Left kidney (tissue), 1 donor: Measurements from ENCODE around the gene NKAPD1. TPM values are rescaled to one million over a fixed set of nuclear protein-coding genes. Genes with fewer than 3 reads are reported as not detected.

Experiments used
- polyA plus RNA-seq: library from polyadenylated mRNA; unstranded; fragments of 120-200 nt; gene quantifications from one replicate; pipeline ENCODE4 v1.2.1, GENCODE V29; 2013; ENCODE audit not compliant: insufficient read length

The NKAPD1 gene
- polyA plus RNA-seq, 1 donor: 61.9 TPM

Other genes with a start within 250 kb of the NKAPD1 start
- 54.3 TPM for gene ALG9, start 202.7 kb upstream of the NKAPD1 start, polyA plus RNA-seq
- gene FDXACB1, start 195.1 kb upstream of the NKAPD1 start, polyA plus RNA-seq: 5.3 TPM
- gene CFAP68, start 194.8 kb upstream of the NKAPD1 start, polyA plus RNA-seq: 45.2 TPM
- gene CRYAB, start 162.5 kb upstream of the NKAPD1 start, polyA plus RNA-seq: 38.0 TPM
- gene HSPB2, start 161.6 kb upstream of the NKAPD1 start, polyA plus RNA-seq: 2.1 TPM
- gene C11orf52, start 155.4 kb upstream of the NKAPD1 start, polyA plus RNA-seq: 10.0 TPM
- gene DIXDC1, start 137.0 kb upstream of the NKAPD1 start, polyA plus RNA-seq: 22.1 TPM
- gene DLAT, start 48.9 kb upstream of the NKAPD1 start, polyA plus RNA-seq: 54.1 TPM
- 12.6 TPM for gene PIH1D2, start 282 bp upstream of the NKAPD1 start, polyA plus RNA-seq
- gene TIMM8B, start 12.5 kb downstream of the NKAPD1 start, polyA plus RNA-seq: 65.9 TPM
- gene SDHD, start 12.6 kb downstream of the NKAPD1 start, polyA plus RNA-seq: 176 TPM
- gene IL18, start 89.8 kb downstream of the NKAPD1 start, polyA plus RNA-seq: 9.9 TPM
- gene TEX12, start 93.1 kb downstream of the NKAPD1 start, polyA plus RNA-seq: 0.52 TPM
- 8.1 TPM for gene BCO2, start 101.2 kb downstream of the NKAPD1 start, polyA plus RNA-seq
- gene PTS, start 152.1 kb downstream of the NKAPD1 start, polyA plus RNA-seq: 63.5 TPM
- not detected for gene PLET1, start 186.6 kb downstream of the NKAPD1 start, polyA plus RNA-seq